ENCODE measurements around the gene BTRC. TPM values are rescaled to one million over a fixed set of nuclear protein-coding genes. Genes with fewer than 3 reads are reported as not detected.

BTRC gene
- total RNA-seq, 3 donors from 2014 or later (not counting 1 experiment from before 2014, with no cell fraction given), result 13.5 to 22.8 (median 15.2) TPM

DNA sequence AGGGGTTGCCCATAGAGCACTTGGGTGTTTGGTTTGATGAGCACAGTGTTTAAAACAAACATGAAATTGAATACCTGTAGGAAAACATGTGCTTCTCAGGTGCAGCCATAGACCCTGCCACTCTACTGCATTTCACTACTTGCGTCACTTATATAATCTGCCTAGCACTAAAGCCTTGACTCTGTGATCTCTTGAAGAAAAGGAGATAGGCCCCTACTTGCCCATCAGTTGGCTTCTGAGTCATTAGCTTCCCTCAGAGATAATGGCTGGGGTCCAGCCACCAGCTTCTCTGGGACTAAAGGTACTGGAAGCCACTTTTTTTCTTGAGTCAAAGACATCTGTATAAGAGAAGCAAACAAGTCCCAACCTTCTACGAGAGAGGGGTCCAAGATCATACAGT is 45.9 kb upstream of the BTRC start:
- Mint-ChIP-seq H3K27me3 (ENCODE audit: low read depth in 2 of 2) (peaks cover 50 to 79% of the 10 kb centered on the region in 2 donors), H3K9me3 (no peaks in the 10 kb centered on the region), H3K27ac (no peak overlapping the region), H3K4me1 (peaks cover 0 to 10% of the 10 kb centered on the region in 2 donors), H3K4me3 (no peak overlapping the region), H3K36me3 (no peaks in the 10 kb centered on the region)
- H3K36me3 ChIP-seq (ENCODE audit: control insufficient read depth, insufficient read depth, low read length), result no peaks in the 10 kb centered on the region
- peaks cover 11% of the 10 kb centered on the region for H3K27me3 ChIP-seq (ENCODE audit: control insufficient read depth, insufficient read depth, low read length)
- no peaks in the 10 kb centered on the region for H3K4me1 ChIP-seq (ENCODE audit: control insufficient read depth, insufficient read depth, low read length)
- intact Hi-C loops (cut with micrococcal nuclease), result no loop called here
- no peak for ATAC-seq
- no peak overlapping the region for H3K27ac ChIP-seq (ENCODE audit: low read length)
- DNase-seq, result no peak
- TF ChIP-seq, protein P1, sequence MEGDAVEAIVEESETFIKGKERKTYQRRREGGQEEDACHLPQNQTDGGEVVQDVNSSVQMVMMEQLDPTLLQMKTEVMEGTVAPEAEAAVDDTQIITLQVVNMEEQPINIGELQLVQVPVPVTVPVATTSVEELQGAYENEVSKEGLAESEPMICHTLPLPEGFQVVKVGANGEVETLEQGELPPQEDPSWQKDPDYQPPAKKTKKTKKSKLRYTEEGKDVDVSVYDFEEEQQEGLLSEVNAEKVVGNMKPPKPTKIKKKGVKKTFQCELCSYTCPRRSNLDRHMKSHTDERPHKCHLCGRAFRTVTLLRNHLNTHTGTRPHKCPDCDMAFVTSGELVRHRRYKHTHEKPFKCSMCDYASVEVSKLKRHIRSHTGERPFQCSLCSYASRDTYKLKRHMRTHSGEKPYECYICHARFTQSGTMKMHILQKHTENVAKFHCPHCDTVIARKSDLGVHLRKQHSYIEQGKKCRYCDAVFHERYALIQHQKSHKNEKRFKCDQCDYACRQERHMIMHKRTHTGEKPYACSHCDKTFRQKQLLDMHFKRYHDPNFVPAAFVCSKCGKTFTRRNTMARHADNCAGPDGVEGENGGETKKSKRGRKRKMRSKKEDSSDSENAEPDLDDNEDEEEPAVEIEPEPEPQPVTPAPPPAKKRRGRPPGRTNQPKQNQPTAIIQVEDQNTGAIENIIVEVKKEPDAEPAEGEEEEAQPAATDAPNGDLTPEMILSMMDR (IDR thresholded peaks at IDR 0.05), result no peak
- 63% methylated on average over 2 of the region's 2 CpGs for WGBS (ENCODE audit: insufficient coverage)
- H3K4me3 ChIP-seq (ENCODE audit: low read length), result no peak overlapping the region
- H3K9me3 ChIP-seq (ENCODE audit: control insufficient read depth, insufficient read depth, low read length), result no peaks in the 10 kb centered on the region

- no peak for DNase-seq
- H3K36me3 ChIP-seq (ENCODE audit: control insufficient read depth, insufficient read depth, low read length), result no peaks in the 10 kb centered on the region
- Mint-ChIP-seq H3K27ac (no peak overlapping the region), H3K4me1 (peaks cover 0 to 10% of the 10 kb centered on the region in 2 donors), H3K9me3 (no peaks in the 10 kb centered on the region), H3K4me3 (no peak overlapping the region), H3K27me3 (ENCODE audit: low read depth in 2 of 2) (peaks cover 52 to 57% of the 10 kb centered on the region in 2 donors), H3K36me3 (no peaks in the 10 kb centered on the region)
- H3K9me3 ChIP-seq (ENCODE audit: control insufficient read depth, insufficient read depth, low read length), result no peaks in the 10 kb centered on the region
- 19% methylated on average over 25 of the region's 25 CpGs for WGBS (ENCODE audit: insufficient coverage)
- no peaks in the 10 kb centered on the region for H3K4me1 ChIP-seq (ENCODE audit: control insufficient read depth, insufficient read depth, low read length)
- H3K27me3 ChIP-seq (ENCODE audit: control insufficient read depth, insufficient read depth, low read length), result peaks cover 14% of the 10 kb centered on the region
- intact Hi-C loops (cut with micrococcal nuclease), result no loop called here
- no peak overlapping the region for H3K4me3 ChIP-seq (ENCODE audit: low read length)
- ATAC-seq, result no peak
- TF ChIP-seq, protein P1 (IDR thresholded peaks at IDR 0.05), result no peak
- H3K27ac ChIP-seq (ENCODE audit: low read length), result no peak overlapping the region
Measured at GRCh38 chr10:101310529-101311184, 43.3 kb upstream of the BTRC start.

DNA sequence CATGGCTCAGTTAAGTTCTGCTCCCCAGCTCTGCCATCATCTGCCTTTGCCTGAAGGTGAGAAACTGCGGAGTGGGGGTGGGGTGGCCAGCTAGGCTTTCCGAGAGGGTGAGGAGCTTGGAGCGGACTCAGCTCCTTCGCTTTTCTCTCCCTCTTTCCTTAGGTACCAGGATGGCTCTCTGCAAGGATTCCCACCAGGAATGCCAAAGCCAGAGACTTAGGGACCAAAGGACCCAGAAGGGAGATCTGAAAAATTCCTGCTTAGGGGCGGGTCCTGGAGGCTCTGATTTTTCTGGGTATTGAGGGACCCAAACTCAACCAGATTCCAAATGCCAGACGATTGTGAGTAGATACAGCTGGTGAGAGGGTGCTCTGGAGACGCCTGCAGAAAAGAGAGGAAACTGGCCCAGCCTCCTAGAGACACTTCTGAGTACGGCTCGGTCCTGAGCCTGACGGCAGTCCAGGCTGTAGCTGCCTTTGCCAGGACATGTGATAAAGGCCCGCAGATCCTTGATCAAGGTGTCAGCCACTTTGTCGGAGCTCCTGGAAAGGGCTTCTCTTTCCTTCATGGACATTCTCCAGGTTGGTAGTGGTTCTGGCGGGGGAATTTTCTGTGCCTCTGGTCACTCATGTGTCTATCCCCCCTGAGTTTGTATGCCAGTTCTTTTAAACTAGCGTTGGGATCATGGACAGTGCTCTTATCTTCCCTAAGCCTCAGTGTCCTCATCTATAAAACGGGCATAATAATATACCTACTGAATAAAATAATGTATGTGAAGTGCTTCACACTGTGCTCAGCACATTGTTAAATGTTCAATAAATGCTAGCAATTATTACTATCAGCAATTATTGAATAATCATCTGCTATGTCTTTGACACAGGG is 42.5 kb upstream of the BTRC start:
- ATAC-seq (no peak), DNase-seq (no peak)
- H3K27ac Mint-ChIP-seq, result no peak overlapping the region
- H3K27me3 Mint-ChIP-seq (ENCODE audit: low read depth in 2 of 2), result peaks cover 51 to 52% of the 10 kb centered on the region in 2 donors
- TF ChIP-seq, protein P1 (IDR thresholded peaks at IDR 0.05), result no peak
- intact Hi-C loops (cut with micrococcal nuclease), result no loop called here
- H3K4me1 Mint-ChIP-seq, result peaks cover 0 to 10% of the 10 kb centered on the region in 2 donors
- Histone ChIP-seq H3K27ac (ENCODE audit: low read length) (no peak overlapping the region), H3K4me3 (ENCODE audit: low read length) (no peak overlapping the region), H3K4me1 (ENCODE audit: control insufficient read depth, insufficient read depth, low read length) (no peaks in the 10 kb centered on the region), H3K36me3 (ENCODE audit: control insufficient read depth, insufficient read depth, low read length) (no peaks in the 10 kb centered on the region), H3K9me3 (ENCODE audit: control insufficient read depth, insufficient read depth, low read length) (no peaks in the 10 kb centered on the region), H3K27me3 (ENCODE audit: control insufficient read depth, insufficient read depth, low read length) (peaks cover 14% of the 10 kb centered on the region)
- WGBS (ENCODE audit: insufficient coverage), result 35% methylated on average over 14 of the region's 15 CpGs
- H3K36me3 Mint-ChIP-seq, result no peaks in the 10 kb centered on the region
- no peaks in the 10 kb centered on the region for H3K9me3 Mint-ChIP-seq
- no peak overlapping the region for H3K4me3 Mint-ChIP-seq

Data from natural killer cell (primary cell).